HepG2 (cell line): Measurements from ENCODE around the gene FTSJ1. TPM values are rescaled to one million over a fixed set of nuclear protein-coding genes. Genes with fewer than 3 reads are reported as not detected.

ENCODE experiments used
- ARNT2 ChIP-seq: sonication (generic); formaldehyde crosslinking; IDR thresholded peaks from 2 replicates; pipeline ENCODE4 v1.8.0; 2022; ENCODE audit warnings: mild to moderate bottlenecking, low read depth, missing genetic modification reagents, moderate library complexity
- JUND ChIP-seq: sonication (generic); formaldehyde crosslinking; IDR thresholded peaks from 2 replicates; pipeline ENCODE4 v1.8.0; 2022; ENCODE audit warnings: mild to moderate bottlenecking, missing genetic modification reagents
- MAFF ChIP-seq: IDR thresholded peaks from 2 replicates; pipeline ENCODE4 v1.6.1; 2011; ENCODE audit warnings: low read depth, low read length, improper control_type of control experiment
- MTF1 ChIP-seq: sonication (generic); formaldehyde crosslinking; IDR thresholded peaks from 2 replicates; pipeline ENCODE4 v1.5.0; 2020; ENCODE audit warnings: missing genetic modification reagents
- NCOR1 ChIP-seq: fragments of 200-600 bp; sonication (generic); IDR thresholded peaks from 2 replicates; pipeline ENCODE4 v1.7.0; 2017; ENCODE audit warnings: antibody characterized with exemption, low read length, borderline replicate concordance
- NRL ChIP-seq: sonication (generic); formaldehyde crosslinking; IDR thresholded peaks from 2 replicates; pipeline ENCODE4 v1.5.0; 2020; ENCODE audit warnings: missing genetic modification reagents, mild to moderate bottlenecking, moderate library complexity, borderline replicate concordance
- RBM39 ChIP-seq: fragments of 200-400 bp; formaldehyde crosslinking; IDR thresholded peaks from one replicate; pipeline ENCODE4 v1.6.1; 2018; ENCODE audit warnings: antibody characterized with exemption, mild to moderate bottlenecking, low read depth, low read length; ENCODE audit not compliant: poor library complexity, severe bottlenecking
- SOX13 ChIP-seq, 3 experiments: fragments of 450-650 bp in 1 of 3; sonication (generic) in 1 of 3; formaldehyde crosslinking in 1 of 3; IDR thresholded peaks in 2 of 3; conservative IDR thresholded peaks in 1 of 3; 2 replicates each; pipeline versions ENCODE4 v1.5.0 to v1.6.1; 2016 to 2020; ENCODE audit warnings: antibody characterized with exemption in 1 of 3, mild to moderate bottlenecking in 1 of 3, missing compliant biosample characterization in 1 of 3, missing genetic modification reagents in 1 of 3, moderate library complexity in 1 of 3
- SRF ChIP-seq: IDR thresholded peaks from 2 replicates; pipeline ENCODE4 v1.6.1; 2011; ENCODE audit warnings: mild to moderate bottlenecking, low read depth, low read length, moderate library complexity
- U2AF1 ChIP-seq: fragments of 200-400 bp; formaldehyde crosslinking; optimal IDR thresholded peaks from 2 replicates; pipeline ENCODE3; 2017; ENCODE audit warnings: mild to moderate bottlenecking, low read depth, low read length
- YEATS4 ChIP-seq: sonication (generic); formaldehyde crosslinking; IDR thresholded peaks from 2 replicates; pipeline ENCODE4 v1.4.0; 2020; ENCODE audit warnings: missing genetic modification reagents, borderline replicate concordance
- polyA plus RNA-seq, 8 experiments: library from polyadenylated mRNA; depleted of rRNA in 3 of 8; stranded (reverse) in 7 of 8; unstranded in 1 of 8; fragments of >200 nt; fragmentation: Illumina TruSeq in 4 of 8; extraction: Trizol in 4 of 8; gene quantifications; 2 replicates each; pipeline versions ENCODE4 v1.2.1 to v1.2.3, GENCODE V29; 2011 to 2016; ENCODE audit warnings: low read depth in 4 of 8, missing spikeins in 1 of 8, mixed read lengths in 1 of 8; ENCODE audit not compliant: insufficient read depth in 1 of 8
- total RNA-seq, 5 experiments: library from RNA; depleted of rRNA; stranded (reverse); fragments of >200 nt; fragmentation: Illumina TruSeq; extraction: Trizol; gene quantifications; 2 replicates each; pipeline ENCODE4 v1.2.3, GENCODE V29; 2016; ENCODE audit warnings: low read depth in 1 of 5
- TF ChIP-seq, protein P1 (sequence below): sonication (generic); formaldehyde crosslinking; IDR thresholded peaks from 2 replicates; pipeline ENCODE4 v1.8.0; 2023; ENCODE audit warnings: mild to moderate bottlenecking, missing genetic modification reagents
- TF ChIP-seq, protein P2 (sequence below): IDR thresholded peaks from 2 replicates; pipeline ENCODE4 v1.6.1; 2016; ENCODE audit warnings: missing compliant biosample characterization, missing genetic modification reagents, borderline replicate concordance
- TF ChIP-seq, protein P3 (sequence below): sonication (generic); formaldehyde crosslinking; IDR thresholded peaks from 2 replicates; pipeline ENCODE4 v1.4.0; 2020; ENCODE audit warnings: missing genetic modification reagents, borderline replicate concordance
- TF ChIP-seq, protein P4 (sequence below): IDR thresholded peaks from 2 replicates; pipeline ENCODE4 v1.6.1; 2016; ENCODE audit warnings: missing compliant biosample characterization, missing genetic modification reagents, borderline replicate concordance
- TF ChIP-seq, protein P5 (sequence below): sonication (generic); formaldehyde crosslinking; IDR thresholded peaks from 2 replicates; pipeline ENCODE4 v1.4.0; 2020; ENCODE audit warnings: low read depth, missing genetic modification reagents

FTSJ1 gene
- total and polyA plus RNA-seq, 2 of the 13 experiments (the other 11 are each of a cell fraction or from before 2014, with no cell fraction given): 30.3 to 37.9 TPM

DNA sequence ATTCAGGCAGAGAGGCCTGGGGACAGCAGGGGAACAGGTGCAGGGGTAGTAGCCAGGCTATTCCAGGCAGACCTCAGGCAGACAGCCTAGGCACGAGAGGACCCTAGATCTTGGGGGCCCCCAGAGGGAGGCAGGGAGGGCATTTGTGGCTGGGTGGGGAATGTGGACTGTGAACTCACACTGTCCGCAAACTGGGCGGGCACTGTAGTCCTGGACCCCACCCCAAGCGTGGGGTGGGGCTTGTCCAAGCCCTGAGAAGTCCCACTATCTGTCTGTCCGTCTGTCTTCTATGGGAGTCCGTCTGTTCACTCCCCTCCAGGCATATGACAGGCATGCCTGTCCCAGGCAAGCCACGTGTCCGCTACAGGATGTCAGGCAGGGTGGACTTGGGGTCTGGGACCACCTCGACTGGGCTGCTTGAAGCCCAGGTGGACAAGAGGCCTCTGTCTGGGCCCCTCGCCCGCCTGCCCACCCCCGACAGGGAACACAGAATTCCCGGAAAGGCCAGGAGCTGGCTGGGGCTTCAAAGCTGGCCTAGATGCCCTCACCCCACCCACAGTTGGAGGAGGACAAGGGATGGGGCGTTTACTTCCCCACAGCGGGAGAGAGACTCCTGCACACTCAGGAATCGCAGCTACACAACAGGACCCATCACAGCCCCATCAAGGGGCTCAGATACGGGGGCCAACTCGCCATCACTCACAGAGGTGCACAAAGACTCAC lies 5.7 kb upstream of the FTSJ1 start, which contains the start of gene SLC38A5 (continued):
- TF ChIP-seq RBM39 (peak; percentile 51), SRF (no peak), NRL (no peak), SOX13 (IDR thresholded peaks at IDR 0.05) (no peak), SOX13 (CRISPR knock-in tag; conservative IDR thresholded peaks at IDR 0.05 in 1 of 2, IDR thresholded peaks at IDR 0.05 in 1 of 2) (peak in 1 of 2 experiments; percentile 17; a peak in 1 of 4 replicates), YEATS4 (CRISPR knock-in tag) (0 out of 2 replicates have a peak, but pooled peaks have one; percentile 39), NCOR1 (no peak), U2AF1 (peak; percentile 46), MTF1 (no peak), MAFF (no peak), JUND (CRISPR knock-in tag) (no peak), ARNT2 (CRISPR knock-in tag) (no peak)
- TF ChIP-seq, protein P1, sequence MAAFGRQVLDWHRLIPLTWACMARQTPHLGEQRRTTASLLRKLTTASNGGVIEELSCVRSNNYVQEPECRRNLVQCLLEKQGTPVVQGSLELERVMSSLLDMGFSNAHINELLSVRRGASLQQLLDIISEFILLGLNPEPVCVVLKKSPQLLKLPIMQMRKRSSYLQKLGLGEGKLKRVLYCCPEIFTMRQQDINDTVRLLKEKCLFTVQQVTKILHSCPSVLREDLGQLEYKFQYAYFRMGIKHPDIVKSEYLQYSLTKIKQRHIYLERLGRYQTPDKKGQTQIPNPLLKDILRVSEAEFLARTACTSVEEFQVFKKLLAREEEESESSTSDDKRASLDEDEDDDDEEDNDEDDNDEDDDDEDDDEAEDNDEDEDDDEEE: no peak
- TF ChIP-seq, protein P2, sequence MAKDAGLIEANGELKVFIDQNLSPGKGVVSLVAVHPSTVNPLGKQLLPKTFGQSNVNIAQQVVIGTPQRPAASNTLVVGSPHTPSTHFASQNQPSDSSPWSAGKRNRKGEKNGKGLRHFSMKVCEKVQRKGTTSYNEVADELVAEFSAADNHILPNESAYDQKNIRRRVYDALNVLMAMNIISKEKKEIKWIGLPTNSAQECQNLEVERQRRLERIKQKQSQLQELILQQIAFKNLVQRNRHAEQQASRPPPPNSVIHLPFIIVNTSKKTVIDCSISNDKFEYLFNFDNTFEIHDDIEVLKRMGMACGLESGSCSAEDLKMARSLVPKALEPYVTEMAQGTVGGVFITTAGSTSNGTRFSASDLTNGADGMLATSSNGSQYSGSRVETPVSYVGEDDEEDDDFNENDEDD (CRISPR knock-in tag): no peak
- TF ChIP-seq, protein P3, sequence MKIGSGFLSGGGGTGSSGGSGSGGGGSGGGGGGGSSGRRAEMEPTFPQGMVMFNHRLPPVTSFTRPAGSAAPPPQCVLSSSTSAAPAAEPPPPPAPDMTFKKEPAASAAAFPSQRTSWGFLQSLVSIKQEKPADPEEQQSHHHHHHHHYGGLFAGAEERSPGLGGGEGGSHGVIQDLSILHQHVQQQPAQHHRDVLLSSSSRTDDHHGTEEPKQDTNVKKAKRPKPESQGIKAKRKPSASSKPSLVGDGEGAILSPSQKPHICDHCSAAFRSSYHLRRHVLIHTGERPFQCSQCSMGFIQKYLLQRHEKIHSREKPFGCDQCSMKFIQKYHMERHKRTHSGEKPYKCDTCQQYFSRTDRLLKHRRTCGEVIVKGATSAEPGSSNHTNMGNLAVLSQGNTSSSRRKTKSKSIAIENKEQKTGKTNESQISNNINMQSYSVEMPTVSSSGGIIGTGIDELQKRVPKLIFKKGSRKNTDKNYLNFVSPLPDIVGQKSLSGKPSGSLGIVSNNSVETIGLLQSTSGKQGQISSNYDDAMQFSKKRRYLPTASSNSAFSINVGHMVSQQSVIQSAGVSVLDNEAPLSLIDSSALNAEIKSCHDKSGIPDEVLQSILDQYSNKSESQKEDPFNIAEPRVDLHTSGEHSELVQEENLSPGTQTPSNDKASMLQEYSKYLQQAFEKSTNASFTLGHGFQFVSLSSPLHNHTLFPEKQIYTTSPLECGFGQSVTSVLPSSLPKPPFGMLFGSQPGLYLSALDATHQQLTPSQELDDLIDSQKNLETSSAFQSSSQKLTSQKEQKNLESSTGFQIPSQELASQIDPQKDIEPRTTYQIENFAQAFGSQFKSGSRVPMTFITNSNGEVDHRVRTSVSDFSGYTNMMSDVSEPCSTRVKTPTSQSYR (CRISPR knock-in tag): peak; percentile 10; the same call in 1 of the 2 replicates
- TF ChIP-seq, protein P4, sequence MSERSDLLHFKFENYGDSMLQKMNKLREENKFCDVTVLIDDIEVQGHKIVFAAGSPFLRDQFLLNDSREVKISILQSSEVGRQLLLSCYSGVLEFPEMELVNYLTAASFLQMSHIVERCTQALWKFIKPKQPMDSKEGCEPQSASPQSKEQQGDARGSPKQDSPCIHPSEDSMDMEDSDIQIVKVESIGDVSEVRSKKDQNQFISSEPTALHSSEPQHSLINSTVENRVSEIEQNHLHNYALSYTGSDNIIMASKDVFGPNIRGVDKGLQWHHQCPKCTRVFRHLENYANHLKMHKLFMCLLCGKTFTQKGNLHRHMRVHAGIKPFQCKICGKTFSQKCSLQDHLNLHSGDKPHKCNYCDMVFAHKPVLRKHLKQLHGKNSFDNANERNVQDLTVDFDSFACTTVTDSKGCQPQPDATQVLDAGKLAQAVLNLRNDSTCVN (CRISPR knock-in tag): no peak
- TF ChIP-seq, protein P5, sequence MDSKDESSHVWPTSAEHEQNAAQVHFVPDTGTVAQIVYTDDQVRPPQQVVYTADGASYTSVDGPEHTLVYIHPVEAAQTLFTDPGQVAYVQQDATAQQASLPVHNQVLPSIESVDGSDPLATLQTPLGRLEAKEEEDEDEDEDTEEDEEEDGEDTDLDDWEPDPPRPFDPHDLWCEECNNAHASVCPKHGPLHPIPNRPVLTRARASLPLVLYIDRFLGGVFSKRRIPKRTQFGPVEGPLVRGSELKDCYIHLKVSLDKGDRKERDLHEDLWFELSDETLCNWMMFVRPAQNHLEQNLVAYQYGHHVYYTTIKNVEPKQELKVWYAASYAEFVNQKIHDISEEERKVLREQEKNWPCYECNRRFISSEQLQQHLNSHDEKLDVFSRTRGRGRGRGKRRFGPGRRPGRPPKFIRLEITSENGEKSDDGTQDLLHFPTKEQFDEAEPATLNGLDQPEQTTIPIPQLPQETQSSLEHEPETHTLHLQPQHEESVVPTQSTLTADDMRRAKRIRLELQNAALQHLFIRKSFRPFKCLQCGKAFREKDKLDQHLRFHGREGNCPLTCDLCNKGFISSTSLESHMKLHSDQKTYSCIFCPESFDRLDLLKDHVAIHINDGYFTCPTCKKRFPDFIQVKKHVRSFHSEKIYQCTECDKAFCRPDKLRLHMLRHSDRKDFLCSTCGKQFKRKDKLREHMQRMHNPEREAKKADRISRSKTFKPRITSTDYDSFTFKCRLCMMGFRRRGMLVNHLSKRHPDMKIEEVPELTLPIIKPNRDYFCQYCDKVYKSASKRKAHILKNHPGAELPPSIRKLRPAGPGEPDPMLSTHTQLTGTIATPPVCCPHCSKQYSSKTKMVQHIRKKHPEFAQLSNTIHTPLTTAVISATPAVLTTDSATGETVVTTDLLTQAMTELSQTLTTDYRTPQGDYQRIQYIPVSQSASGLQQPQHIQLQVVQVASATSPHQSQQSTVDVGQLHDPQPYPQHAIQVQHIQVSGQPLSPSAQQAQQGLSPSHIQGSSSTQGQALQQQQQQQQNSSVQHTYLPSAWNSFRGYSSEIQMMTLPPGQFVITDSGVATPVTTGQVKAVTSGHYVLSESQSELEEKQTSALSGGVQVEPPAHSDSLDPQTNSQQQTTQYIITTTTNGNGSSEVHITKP (CRISPR knock-in tag): no peak
